ENCODE data around the gene CIPC. TPM values are rescaled to one million over a fixed set of nuclear protein-coding genes. Genes with fewer than 3 reads are reported as not detected.

The CIPC gene
- total and polyA plus RNA-seq, 4 donors: 6.4 to 32.0 (median 18.6) TPM

DNA sequence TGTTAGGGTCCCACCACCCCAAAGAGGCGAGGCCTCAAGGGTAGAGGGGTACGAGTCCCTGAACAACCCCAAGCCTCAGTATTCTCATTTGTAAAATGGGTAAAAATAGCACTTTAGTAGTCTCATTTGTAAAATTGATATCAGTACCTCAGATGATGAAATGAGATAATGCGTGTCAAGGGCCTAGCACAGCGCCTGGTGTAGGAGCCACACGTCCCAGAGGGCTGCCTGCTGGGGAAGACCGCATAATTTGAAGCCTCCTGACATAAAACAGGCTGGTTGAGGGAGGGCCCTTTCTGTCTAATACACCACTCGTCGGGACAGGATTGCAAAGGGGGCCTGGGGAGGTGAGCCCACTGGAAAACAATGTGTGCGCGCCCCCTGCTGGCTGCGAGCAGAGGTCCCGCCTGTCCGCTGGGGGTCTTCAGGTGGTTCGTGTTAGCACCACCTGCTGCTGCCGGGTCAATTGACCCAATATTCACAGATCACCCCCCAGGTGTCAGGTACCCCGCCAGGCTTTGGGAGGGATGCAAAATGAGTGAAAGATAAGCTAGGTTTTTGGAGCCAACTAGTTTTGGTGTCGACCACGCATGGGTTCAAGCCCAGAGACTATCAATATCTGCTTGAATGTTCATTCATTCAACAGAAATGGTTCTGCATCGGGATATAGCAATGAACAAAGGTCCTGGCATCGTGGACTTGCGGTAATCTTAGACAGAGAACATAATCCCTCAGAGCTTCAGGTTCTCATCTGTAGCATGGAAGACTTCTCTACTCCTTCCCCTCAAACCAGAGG lies 44.8 kb upstream of the CIPC start:
- Histone ChIP-seq H3K9ac (ENCODE audit: insufficient read depth in 1 of 2, low read length in 2 of 2) (no peak overlapping the region), H3K36me3 (ENCODE audit: control insufficient read depth in 4 of 4, insufficient read depth in 4 of 4, low read length in 4 of 4) (no peaks in the 10 kb centered on the region), H3K4me3 (no peak overlapping the region), H3K27ac (ENCODE audit: low read depth in 1 of 2, low read length in 1 of 2) (peak overlapping the region; percentile 37 to 96), H3K4me1 (ENCODE audit: control insufficient read depth in 5 of 5, insufficient read depth in 5 of 5, low read length in 5 of 5) (peaks cover 0 to 20% (median 11%) of the 10 kb centered on the region in 5 donors), H3K9me3 (ENCODE audit: control insufficient read depth in 4 of 4, insufficient read depth in 3 of 4, low read length in 3 of 4) (peaks cover 0 to 4% (median 2%) of the 10 kb centered on the region in 4 donors), H3K27me3 (ENCODE audit: control insufficient read depth in 3 of 3, insufficient read depth in 3 of 3, low read length in 2 of 3) (no peaks in the 10 kb centered on the region)
- TF ChIP-seq, protein P1, sequence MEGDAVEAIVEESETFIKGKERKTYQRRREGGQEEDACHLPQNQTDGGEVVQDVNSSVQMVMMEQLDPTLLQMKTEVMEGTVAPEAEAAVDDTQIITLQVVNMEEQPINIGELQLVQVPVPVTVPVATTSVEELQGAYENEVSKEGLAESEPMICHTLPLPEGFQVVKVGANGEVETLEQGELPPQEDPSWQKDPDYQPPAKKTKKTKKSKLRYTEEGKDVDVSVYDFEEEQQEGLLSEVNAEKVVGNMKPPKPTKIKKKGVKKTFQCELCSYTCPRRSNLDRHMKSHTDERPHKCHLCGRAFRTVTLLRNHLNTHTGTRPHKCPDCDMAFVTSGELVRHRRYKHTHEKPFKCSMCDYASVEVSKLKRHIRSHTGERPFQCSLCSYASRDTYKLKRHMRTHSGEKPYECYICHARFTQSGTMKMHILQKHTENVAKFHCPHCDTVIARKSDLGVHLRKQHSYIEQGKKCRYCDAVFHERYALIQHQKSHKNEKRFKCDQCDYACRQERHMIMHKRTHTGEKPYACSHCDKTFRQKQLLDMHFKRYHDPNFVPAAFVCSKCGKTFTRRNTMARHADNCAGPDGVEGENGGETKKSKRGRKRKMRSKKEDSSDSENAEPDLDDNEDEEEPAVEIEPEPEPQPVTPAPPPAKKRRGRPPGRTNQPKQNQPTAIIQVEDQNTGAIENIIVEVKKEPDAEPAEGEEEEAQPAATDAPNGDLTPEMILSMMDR (IDR thresholded peaks at IDR 0.05; ENCODE audit: control extremely low read depth, extremely low read depth): peak; percentile 54
- WGBS, 2 donors: 38 to 42% methylated on average over 21 of the region's 21 CpGs
- ATAC-seq (ENCODE audit: insufficient read depth, low FRiP score): peak; percentile 43
- DNase-seq: peak; percentile 83 to 86 (median 85)

DNA sequence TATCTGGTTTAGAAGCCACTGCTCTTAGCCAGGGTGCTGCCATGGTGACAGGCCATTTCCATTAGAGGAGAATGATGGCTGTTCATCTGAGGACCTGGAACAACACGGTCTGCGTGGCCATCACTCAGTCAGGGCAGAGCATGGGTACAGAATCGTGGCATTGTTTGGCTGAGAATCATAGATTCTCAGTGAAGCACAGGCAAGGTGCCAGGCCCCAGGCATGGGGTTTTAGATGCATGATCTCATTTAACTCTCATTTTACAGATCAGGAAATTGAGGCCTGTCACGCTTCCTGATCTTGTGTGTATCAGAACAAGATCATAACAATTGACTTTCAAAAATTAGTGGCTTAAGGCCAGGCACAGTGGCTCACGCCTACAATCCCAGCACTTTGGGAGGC lies 42.8 kb upstream of the CIPC start:
- no peak for ATAC-seq (ENCODE audit: insufficient read depth, low FRiP score)
- no peak for DNase-seq
- peaks cover 0 to 19% (median 11%) of the 10 kb centered on the region in 5 donors for H3K4me1 ChIP-seq (ENCODE audit: control insufficient read depth in 5 of 5, insufficient read depth in 5 of 5, low read length in 5 of 5)
- no peaks in the 10 kb centered on the region for H3K36me3 ChIP-seq (ENCODE audit: control insufficient read depth in 4 of 4, insufficient read depth in 4 of 4, low read length in 4 of 4)
- peaks cover 0 to 4% (median 2%) of the 10 kb centered on the region in 4 donors for H3K9me3 ChIP-seq (ENCODE audit: control insufficient read depth in 4 of 4, insufficient read depth in 3 of 4, low read length in 3 of 4)
- WGBS, 2 donors: 68 to 78% methylated on average over 5 of the region's 5 CpGs
- no peaks in the 10 kb centered on the region for H3K27me3 ChIP-seq (ENCODE audit: control insufficient read depth in 3 of 3, insufficient read depth in 3 of 3, low read length in 2 of 3)
- H3K4me3 ChIP-seq: no peak overlapping the region
- TF ChIP-seq, protein P1 (IDR thresholded peaks at IDR 0.05; ENCODE audit: control extremely low read depth, extremely low read depth): no peak
- peak overlapping the region in 1 of 2 donors; percentile 35 for H3K27ac ChIP-seq (ENCODE audit: low read depth in 1 of 2, low read length in 1 of 2)
- H3K9ac ChIP-seq (ENCODE audit: insufficient read depth in 1 of 2, low read length in 2 of 2): no peak overlapping the region

DNA sequence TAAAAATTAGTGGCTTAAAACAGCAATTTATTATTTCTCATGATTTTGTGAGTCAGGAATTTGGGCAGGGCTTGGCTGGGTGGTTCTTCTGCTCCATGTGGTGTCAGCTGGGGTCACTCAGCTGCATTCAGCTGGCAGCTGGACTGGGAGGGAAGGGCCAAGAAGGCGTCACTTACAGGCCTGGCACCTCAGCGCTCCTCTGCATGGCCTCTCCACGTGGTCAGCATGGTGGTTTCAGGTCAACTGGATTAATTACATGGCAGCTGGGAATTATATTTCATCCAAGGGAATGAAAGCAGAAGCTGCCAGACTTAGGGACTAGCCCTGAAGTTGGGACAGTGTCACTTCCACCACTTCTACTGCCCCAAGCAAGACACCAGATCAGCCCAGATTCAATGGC lies 42.1 kb upstream of the CIPC start:
- Histone ChIP-seq H3K4me1 (ENCODE audit: control insufficient read depth in 5 of 5, insufficient read depth in 5 of 5, low read length in 5 of 5) (peaks cover 0 to 13% (median 5%) of the 10 kb centered on the region in 5 donors), H3K36me3 (ENCODE audit: control insufficient read depth in 4 of 4, insufficient read depth in 4 of 4, low read length in 4 of 4) (no peaks in the 10 kb centered on the region), H3K9ac (ENCODE audit: insufficient read depth in 1 of 2, low read length in 2 of 2) (no peak overlapping the region), H3K27me3 (ENCODE audit: control insufficient read depth in 3 of 3, insufficient read depth in 3 of 3, low read length in 2 of 3) (no peaks in the 10 kb centered on the region), H3K4me3 (no peak overlapping the region), H3K9me3 (ENCODE audit: control insufficient read depth in 4 of 4, insufficient read depth in 3 of 4, low read length in 3 of 4) (peaks cover 0 to 4% (median 2%) of the 10 kb centered on the region in 4 donors), H3K27ac (ENCODE audit: low read depth in 1 of 2, low read length in 1 of 2) (no peak overlapping the region)
- DNase-seq (no peak), ATAC-seq (ENCODE audit: insufficient read depth, low FRiP score) (no peak)
- WGBS, 2 donors: 88 to 94% methylated on average over 3 of the region's 3 CpGs
- TF ChIP-seq, protein P1 (IDR thresholded peaks at IDR 0.05; ENCODE audit: control extremely low read depth, extremely low read depth): no peak

Measured in lung (tissue), 12 donors.